GM19438 (cell line): ENCODE results near the gene DAGLA.
"Not testable (repeated sequence)": the region's sequence is repeated elsewhere in the genome, so short reads cannot be mapped to it uniquely, and the experiment has no call there.

Experiments
- ATAC-seq: cut with Tn5 transposase; IDR thresholded peaks from one replicate; pipeline ENCODE4 v1.9.1; 2021; ENCODE audit warnings: low read depth; ENCODE audit not compliant: unreplicated experiment

Gene DAGLA, protein sequence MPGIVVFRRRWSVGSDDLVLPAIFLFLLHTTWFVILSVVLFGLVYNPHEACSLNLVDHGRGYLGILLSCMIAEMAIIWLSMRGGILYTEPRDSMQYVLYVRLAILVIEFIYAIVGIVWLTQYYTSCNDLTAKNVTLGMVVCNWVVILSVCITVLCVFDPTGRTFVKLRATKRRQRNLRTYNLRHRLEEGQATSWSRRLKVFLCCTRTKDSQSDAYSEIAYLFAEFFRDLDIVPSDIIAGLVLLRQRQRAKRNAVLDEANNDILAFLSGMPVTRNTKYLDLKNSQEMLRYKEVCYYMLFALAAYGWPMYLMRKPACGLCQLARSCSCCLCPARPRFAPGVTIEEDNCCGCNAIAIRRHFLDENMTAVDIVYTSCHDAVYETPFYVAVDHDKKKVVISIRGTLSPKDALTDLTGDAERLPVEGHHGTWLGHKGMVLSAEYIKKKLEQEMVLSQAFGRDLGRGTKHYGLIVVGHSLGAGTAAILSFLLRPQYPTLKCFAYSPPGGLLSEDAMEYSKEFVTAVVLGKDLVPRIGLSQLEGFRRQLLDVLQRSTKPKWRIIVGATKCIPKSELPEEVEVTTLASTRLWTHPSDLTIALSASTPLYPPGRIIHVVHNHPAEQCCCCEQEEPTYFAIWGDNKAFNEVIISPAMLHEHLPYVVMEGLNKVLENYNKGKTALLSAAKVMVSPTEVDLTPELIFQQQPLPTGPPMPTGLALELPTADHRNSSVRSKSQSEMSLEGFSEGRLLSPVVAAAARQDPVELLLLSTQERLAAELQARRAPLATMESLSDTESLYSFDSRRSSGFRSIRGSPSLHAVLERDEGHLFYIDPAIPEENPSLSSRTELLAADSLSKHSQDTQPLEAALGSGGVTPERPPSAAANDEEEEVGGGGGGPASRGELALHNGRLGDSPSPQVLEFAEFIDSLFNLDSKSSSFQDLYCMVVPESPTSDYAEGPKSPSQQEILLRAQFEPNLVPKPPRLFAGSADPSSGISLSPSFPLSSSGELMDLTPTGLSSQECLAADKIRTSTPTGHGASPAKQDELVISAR

DNA sequence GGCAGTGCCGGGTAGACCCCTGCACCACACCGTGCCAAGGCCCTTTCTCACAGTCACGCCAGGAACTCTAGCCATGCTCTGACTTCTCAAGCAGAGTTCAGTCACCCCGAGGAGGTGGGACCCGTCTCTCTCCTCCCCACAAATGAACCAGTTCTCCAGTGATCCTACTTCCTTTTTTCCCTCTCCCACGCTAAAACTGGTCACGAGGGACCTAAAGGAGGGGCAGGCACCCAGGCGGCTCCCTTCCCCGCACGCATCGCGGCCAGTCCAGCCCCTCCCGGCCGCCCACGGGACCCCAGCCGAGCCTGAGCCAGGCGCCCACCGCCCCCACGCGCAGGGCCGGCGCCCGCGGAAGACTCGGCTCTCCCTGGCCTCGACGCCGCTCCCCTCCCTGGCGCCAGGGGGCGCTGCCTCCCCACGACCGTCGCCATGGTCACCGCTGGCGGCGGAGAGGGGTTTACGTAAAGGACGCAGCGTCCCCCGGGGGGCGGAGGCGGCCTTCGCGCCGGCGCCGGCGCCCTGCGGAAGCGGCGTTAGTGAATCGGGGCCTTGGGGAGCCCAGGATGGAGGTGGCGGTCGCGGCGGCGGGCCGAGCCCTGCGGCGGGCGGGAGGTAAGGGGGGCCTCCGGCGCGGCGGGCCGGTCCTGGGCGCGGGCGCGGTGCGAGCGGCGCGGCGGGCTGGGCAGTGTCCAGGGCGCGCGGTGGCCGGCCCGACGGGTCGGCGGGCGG, at the start of gene DAGLA:
DAGLA (plus strand) TSS at position 499 of the 729 bp plus-strand sequence. CDS start 39,765 bp downstream, outside the sequence.
- no peak for ATAC-seq

DNA sequence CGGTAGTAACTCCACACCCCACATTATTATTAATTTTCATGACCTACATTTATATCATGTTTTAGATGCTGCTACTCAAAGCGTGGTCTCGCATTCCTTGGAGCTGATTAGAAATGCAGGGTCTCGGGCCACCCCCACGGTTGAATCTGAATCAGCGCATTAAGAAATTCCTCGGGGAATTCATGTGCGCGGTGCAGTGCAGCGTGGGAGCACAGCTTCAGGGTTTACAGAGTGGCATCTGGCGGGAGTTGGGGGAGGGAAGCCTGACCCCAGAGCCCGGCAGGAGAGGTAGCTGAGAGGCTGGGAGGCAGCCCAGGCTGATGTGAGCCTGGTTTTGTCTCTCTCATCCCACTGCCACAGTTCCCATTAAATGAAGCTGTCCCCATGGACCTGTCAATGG, 48.1 kb upstream of the DAGLA start:
- no peak for ATAC-seq

DNA sequence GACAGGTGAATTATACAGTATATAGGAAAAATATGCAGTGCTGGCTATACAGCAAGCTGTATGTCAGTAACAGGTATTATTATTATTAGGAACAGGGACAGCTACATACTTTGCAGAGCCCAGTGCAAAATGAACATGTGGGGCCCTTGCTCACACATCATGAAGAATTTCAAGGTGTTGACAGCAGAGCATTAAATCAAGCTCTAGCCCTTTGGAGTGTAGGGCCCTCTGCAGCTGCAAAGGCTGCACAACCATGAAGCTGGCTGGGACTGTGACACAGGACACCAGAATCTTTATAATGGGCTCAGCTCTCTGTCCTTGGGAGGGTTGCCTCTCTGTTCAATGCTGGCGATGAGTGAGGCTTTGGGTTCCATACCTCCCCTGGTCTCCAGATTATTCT, 44.9 kb upstream of the DAGLA start:
- no peak for ATAC-seq

DNA sequence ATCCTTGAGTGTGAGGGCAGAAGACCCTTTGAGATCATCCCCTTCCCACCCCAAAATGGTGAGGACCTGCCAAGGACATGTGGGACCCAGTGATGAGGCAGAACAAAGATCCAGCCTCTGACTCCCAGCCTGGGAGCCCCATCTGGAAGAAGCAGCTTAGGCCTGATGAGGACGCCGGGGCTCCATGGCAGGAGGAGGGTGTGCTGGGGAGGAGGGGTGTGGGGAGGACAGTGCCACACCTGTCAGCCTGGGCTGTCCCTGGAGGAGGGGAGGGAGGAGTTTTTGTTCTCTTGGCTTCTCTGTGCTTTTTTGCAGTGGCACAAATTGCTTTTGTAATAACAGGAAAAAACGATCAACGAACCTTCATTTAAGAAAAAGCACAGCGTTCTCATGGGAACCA, 44.4 kb upstream of the DAGLA start:
- ATAC-seq = no peak

DNA sequence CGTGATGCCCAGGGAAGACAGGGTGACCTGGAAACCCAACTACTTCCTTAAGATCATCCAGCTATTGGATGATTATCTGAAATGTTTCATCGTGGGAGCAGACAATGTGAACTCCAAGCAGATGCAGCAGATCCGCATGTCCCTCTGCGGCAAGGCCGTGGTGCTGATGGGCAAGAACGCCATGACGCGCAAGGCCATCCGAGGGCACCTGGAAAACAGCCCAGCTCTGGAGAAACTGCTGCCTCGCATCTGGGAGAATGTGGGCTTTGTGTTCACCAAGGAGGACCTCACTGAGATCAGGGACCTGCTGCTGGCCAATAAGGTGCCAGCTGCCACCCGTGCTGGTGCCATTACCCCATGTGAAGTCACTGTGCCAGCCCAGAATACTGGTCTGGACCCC, 43.5 kb upstream of the DAGLA start:
- ATAC-seq = no peak

DNA sequence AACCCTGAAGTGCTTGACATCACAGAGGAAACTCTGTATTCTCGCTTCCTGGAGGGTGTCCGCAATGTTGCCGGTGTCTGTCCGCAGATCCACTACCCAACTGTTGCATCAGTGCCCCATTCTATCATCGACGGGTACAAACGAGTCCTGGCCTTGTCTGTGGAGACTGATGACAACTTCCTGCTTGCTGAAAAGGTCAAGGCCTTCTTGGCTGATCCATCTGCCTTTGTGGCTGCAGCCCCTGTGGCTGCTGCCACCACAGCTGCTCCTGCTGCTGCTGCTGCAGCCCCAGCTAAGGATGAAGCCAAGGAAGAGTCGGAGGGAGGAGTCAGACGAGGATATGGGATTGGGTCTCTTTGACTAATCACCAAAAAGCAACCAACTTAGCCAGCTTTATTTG, 42.9 kb upstream of the DAGLA start:
- ATAC-seq = no peak

DNA sequence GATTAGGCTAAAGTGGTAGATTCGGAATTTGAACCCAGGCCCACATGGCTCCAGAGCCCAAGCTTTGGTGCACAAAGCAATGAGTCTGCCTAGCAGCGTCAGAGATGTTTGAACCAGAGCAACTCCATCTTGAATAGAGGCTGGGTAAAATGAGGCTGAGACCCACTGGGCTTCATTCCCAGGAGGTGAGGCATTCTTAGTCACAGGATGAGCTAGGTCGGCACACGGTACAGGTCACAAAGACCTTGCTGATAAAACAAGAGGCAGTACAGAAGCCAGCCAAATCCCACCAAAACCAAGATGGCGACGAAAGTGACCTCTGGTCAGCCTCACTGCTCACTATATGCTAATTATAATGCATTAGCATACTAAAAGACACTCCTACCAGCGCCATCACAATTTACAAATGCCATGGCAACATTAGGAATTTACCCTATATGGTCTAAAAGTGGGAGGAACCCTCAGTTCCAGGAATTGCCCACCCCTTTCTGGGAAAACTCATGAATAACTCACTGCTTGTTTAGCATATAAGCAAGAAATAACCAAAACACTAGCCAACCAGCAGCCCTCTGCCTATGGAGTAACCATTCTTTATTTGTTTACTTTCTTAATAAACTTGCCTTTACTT, 40.3 kb upstream of the DAGLA start:
- no peak for ATAC-seq

DNA sequence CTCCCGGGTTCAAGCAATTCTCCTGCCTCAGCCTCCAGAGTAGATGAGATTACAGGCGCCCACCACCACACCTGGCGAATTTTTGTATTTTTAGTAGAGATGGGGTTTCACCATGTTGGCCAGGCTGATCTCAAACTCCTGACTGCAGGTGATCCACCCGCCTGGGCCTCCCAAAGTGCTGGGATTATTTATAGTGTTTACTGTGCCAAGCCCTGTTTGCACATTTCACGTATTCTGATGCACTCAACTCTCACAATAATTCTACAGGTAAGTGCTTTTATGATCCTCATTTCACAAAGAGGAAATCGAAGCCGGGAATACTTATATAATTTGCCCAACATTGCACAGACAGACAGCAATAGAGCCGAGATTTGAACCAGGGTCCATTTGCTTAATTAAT, 38.0 kb upstream of the DAGLA start:
- no peak for ATAC-seq

DNA sequence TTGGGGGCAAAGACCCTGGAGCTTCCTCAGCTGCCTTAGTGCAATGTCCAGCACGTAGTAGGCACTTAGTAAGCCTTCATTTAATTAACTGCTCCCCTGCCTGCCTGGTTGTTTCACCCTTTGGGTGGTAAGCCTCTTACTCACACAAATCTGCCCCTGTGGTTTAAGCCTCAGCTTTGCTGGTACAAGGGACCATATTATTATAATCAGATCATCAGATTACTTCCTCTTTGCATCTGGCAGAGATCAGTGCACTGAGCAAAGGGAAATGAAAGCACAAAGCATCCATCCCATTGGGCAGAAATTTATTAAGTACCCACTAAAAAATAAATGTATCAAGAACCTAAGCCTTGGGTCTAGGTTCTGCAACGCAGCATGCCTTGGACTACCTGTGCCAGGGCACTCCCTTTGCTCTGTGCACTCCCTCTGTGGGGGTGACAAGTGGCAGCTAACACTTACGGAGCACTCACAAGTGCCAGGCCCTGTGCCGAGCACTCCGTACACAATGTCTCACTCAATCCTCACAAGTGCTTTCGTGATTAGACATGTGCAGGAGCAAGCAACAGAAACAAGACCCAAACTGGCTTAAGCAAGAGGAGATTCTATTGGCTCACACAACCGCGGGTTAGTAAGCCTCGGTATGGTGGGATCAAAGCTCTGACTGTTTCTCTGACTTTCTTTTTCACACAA, 34.9 kb upstream of the DAGLA start:
- no peak for ATAC-seq

DNA sequence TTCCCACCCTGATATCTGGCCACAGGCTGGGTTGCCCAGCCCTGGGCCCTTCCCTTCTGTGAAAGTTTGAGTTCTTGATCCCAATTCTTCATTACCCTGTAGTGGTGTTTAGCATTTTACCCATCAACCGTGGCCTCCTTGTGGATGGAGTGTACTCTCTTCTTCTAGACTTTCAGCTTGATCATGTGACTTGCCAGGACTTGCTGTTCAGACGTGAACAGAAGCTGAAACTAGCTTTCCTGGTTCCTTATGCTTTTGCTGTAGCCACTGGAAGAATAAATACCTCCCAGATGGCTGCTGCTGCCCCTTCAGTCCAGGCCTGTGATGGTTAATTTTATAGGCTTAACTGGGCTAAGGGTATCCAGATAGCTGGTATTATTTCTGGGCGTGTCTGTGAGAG, 32.7 kb upstream of the DAGLA start:
- no peak for ATAC-seq

DNA sequence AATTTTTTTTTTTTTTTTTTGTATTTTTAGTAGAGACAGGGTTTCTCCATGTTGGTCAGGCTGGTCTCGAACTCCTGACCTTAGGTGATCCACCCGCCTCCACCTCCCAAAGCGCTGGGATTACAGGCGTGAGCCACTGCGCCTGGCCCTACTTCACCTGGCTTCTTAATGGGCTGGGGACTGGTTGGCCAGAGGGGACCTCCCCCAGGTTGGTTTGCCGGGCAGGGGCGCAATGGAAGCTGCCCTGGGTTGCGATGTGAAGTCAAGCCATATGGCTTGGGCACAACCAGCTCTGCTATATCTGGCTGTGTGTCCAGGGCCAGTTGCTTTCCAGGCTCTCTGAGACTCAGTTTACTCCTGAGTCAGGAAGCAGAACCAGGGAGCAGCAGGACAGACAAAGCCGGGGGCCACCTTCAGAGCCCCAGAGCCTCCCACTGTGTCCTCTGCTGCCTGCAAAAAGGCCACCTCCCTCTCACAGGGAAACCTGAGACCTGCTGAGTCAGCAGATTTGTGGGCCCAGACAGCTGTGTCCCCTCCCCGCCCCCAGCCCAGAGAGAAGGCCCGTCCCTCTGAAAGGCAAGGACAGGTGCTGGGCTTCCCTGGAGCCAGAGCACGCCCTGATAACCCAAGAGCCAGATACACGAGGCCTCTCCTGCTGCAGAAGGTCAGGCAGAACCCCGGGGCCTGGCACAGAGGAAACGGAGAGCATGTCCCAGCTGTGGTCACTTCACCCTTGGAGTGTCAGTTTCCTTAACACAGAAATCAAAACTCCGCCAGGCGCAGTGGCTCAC, 29.2 kb upstream of the DAGLA start:
- ATAC-seq = no peak

DNA sequence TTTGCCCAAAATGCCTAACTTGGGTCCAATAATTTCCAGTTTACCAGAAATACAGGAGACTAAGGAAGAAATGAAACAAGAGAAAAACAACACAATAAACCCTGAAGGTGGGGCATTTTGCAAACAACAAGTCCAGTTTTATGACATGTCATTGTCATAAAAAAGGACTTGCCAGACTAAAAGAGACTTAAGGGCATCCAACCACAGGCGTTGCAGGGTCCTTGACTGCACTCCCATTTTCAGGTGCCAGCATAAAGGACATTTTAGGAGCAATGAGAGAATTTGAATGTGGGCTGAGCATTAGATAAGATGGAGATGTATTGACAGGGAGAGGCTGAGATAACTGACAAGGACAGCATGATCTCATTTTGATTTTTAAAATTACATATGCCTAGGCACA, 28.1 kb upstream of the DAGLA start:
- ATAC-seq = no peak

DNA sequence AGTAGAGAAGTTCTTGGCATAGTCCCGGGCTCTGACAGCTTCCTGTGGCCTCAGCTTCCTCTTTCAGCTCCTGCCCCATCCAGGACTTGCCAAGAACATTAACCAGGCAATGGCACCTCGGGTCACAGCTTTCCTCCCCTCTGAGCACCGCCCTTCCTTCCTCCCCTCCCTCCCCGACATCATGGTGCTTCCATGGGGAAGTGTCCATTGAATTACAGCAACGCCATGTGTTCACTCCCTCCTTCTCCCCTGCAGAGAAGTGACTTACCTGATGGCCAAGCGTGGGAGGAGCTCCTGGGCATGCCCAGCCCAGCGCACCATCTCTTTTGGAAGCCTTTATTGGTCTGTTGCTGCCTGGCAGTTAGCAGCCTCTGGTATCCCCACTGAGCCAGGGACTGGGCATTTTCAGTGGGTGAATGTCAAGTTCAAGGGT, 25.8 kb upstream of the DAGLA start:
- no peak for ATAC-seq

DNA sequence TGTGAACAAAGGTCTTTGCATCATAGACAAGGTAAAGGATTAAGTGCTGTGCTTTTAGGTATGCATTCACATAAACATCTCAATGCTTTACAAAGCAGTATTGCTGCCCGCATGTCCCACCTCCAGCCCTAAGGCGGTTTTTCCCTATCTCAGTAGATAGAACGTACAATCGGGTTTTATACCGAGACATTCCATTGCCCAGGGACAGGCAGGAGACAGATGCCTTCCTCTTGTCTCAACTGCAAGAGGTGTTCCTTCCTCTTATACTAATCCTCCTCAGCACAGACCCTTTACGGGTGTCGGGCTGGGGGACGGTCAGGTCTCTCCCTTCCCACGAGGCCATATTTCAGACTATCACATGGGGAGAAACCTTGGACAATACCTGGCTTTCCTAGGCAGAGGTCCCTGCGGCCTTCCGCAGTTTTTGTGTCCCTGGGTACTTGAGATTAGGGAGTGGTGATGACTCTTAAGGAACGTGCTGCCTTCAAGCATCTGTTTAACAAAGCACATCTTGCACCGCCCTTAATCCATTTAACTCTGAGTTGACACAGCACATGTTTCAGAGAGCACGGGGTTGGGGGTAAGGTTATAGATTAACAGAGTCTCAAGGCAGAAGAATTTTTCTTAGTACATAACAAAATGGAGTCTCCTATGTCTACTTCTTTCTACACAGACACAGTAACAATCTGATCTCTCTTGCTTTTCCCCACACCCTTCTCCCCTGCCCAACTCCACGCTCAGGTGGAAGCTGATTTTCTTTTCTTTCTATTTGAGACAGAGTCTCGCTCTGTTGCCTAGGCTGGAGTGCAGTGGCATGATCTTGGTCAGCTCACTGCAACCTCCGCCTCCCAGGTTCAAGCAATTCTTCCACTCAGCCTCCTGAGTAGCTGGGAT, 24.7 kb upstream of the DAGLA start:
- not testable (repeated sequence) for ATAC-seq

DNA sequence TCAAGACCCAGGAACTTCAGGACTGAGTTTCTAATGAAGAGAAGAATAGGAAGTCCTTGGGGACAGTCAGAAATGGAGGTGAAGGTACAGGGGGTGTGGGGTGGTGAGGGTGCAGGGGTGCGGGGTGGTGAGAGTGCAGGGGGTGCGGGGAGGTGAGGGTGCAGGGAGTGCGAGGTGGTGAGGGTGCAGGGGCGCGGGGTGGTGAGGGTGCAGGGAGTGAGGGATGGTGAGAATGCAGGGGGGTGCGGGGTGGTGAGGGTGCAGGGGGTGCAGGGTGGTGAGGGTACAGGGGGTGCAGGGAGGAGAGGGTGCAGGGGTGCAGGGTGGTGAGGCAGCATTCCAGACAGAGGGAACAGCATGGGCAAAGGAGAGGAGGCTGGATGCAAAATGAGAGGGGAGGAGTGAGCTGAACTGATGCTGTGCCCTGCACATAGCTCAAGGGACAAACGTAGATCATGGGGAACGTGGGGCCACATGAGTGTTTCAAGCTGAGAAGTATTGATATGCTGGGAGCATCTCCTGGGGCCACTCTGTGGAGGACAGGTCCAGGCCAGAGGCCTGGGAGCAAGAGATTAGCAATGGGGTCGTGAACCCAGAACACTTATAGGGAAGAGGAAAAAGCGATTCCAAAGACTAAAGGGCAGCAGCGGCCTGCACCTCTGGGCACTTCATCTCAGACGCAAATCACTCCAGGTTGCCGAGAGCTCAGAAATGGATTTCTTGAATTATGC, 23.7 kb upstream of the DAGLA start:
- ATAC-seq = no peak

DNA sequence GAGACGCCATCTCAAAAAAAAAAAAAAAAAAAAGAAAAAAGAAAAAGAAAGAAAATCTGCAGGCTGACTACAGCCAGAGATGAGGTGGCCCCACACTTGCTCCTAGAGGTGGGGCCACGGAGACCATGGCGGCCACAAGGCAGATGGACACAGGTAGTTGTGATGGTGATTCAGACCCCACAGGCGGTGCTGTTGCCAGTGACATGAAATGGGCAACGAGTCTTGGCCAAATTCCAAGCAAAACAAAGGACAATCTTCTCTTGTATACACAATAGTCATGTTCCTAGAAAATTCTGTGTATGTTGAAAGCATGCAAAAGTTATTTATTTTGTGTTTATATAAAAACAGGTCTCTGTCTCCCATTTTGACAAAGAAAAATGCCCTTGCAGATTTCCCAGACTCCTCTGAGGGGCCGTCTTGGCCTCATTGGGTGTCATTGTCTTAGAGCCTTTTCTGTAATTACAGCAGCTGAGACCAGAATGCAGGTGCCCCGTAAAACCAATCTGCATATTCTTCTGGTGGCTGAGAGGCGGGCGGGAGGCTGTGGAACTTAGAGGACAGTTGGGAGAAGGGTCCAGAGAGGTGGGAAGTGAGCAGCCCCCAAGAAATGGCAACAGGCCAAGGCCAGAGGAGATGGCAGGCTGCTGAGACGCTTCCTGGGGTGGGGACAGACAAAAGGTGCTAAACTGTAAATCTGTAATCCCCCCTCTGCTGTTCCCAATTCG, 22.5 kb upstream of the DAGLA start:
- no peak for ATAC-seq
